GM21529 (cell line): ENCODE data around the gene SYPL2.

ENCODE experiments used
- ATAC-seq: cut with Tn5 transposase; IDR thresholded peaks from one replicate; pipeline ENCODE4 v1.9.1; 2021; ENCODE audit not compliant: unreplicated experiment

Gene SYPL2

GRCh38 chr1:109513110-109513710 is 46.9 kb downstream of the SYPL2 start:
- ATAC-seq, result no peak

- no peak for ATAC-seq
Observed at GRCh38 chr1:109514846-109515245, 48.5 kb downstream of the SYPL2 start.

GRCh38 chr1:109516872-109517271 is 50.5 kb downstream of the SYPL2 start:
- no peak for ATAC-seq

- no peak for ATAC-seq
Observed at GRCh38 chr1:109517337-109517736, 51.0 kb downstream of the SYPL2 start.

- ATAC-seq, result no peak
Observed at GRCh38 chr1:109521002-109521951, 54.9 kb downstream of the SYPL2 start.

- ATAC-seq, result no peak
Observed at GRCh38 chr1:109522026-109522425, 55.7 kb downstream of the SYPL2 start.

- ATAC-seq, result no peak
Observed at GRCh38 chr1:109523706-109524105, 57.4 kb downstream of the SYPL2 start.

GRCh38 chr1:109527098-109527811 is 60.9 kb downstream of the SYPL2 start:
- ATAC-seq, result no peak

- ATAC-seq, result no peak
Observed at GRCh38 chr1:109527846-109528695, 61.7 kb downstream of the SYPL2 start.

- ATAC-seq, result no peak
Observed at GRCh38 chr1:109528712-109529111, 62.4 kb downstream of the SYPL2 start.

GRCh38 chr1:109529881-109530456 is 63.6 kb downstream of the SYPL2 start:
- ATAC-seq, result no peak

GRCh38 chr1:109530457-109531087 is 64.2 kb downstream of the SYPL2 start:
- no peak for ATAC-seq

- ATAC-seq, result no peak
Observed at GRCh38 chr1:109531380-109531779, 65.0 kb downstream of the SYPL2 start.
